PC-9 (cell line): Measurements from ENCODE around the gene NSMCE4A.
"Not testable (repeated sequence)": the region's sequence is repeated elsewhere in the genome, so short reads cannot be mapped to it uniquely, and the experiment has no call there.

Source experiments
- CTCF ChIP-seq: fragments of 200-600 bp; sonication (generic); conservative IDR thresholded peaks from 2 replicates; pipeline ENCODE4 v1.6.1; 2017; ENCODE audit warnings: mixed run types, antibody characterized with exemption, mild to moderate bottlenecking, moderate library complexity
- EZH2 ChIP-seq: fragments of 200-600 bp; sonication (generic); IDR thresholded peaks from 2 replicates; pipeline ENCODE4 v1.8.0; 2017; ENCODE audit warnings: antibody characterized with exemption, low read depth

- TF ChIP-seq CTCF, EZH2: not testable (repeated sequence)
Observed at GRCh38 chr10:121918800-121919199, 56.2 kb downstream of the NSMCE4A start.
